H54 (cell line): ENCODE results near the gene HSPB1.
"Not testable (repeated sequence)": the region's sequence is repeated elsewhere in the genome, so short reads cannot be mapped to it uniquely, and the experiment has no call there.

Experiments used
- DNase-seq: peaks from one replicate; pipeline ENCODE4 v3.0.0; 2011; ENCODE audit warnings: low spot score, mixed read lengths; ENCODE audit not compliant: insufficient read length
- FAIRE-seq: peaks from 3 replicates; lab custom pipeline; 2011; peaks lifted over from hg19 to GRCh38; lab: Jason Lieb, UNC
- POLR2A ChIP-seq: IDR thresholded peaks from 2 replicates; pipeline ENCODE4 v1.6.1; 2011; ENCODE audit warnings: low read depth, mild to moderate bottlenecking, low read length

Gene HSPB1

DNA sequence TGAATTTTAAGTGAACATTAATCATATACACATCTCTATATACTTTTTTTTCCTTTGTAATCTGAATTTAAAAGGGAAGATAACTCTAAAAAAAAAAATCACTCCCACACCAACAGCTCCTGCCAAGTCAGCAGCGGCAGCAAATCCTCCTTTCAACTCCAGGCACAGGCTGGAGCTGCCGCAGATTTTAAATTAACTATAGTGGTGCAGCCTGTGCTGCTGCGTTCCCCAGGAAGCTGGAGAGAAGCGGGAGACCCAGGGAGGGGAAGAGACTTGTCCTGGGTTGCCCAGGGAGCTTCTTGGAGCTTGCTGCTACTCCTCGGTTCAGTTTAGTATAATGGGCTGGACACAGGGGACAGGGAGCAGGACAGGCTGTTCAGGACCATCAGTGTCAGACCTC lies 32.6 kb upstream of the HSPB1 start:
- FAIRE-seq: no peak
- no peak for TF ChIP-seq POLR2A
- DNase-seq: no peak

DNA sequence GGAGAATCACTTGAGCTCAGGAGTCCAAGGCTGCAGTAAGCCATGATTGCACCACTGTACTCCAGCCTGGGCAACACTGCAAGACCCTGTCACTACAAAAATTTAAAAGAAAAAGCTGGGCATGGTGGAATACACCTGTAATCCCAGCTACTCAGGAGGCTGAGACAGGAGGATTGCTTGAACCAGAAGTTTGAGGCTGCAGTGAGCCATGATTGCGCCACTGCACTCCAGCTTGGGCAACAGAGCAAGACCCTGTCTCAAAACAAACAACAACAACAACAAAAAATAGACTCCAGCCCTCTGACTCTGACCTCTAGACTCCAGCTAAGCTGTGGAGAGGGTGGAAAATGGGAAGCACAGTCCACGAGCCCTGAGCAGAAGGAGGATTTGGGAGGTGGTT lies 31.1 kb upstream of the HSPB1 start:
- not testable (repeated sequence) for DNase-seq, FAIRE-seq

DNA sequence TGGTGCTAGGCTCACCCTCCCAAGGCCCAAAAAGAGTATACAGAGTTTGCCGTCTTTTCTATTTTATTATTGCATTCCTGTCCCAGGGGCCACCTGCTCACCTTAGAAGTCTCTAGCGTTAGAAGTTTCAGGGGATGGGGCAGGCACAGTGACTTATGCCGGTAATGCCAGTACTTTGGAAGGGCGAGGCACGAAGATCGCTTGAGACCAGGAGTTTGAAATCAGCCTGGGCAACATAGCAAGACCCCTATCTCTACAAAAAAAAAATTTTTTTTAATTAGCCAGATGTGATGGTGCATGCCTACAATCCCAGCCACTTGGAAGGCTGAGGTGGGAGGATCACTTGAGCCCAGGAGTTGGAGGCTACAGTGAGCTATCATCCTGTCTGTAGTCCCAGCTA lies 30.3 kb upstream of the HSPB1 start:
- no peak for TF ChIP-seq POLR2A
- FAIRE-seq: no peak
- no peak for DNase-seq

DNA sequence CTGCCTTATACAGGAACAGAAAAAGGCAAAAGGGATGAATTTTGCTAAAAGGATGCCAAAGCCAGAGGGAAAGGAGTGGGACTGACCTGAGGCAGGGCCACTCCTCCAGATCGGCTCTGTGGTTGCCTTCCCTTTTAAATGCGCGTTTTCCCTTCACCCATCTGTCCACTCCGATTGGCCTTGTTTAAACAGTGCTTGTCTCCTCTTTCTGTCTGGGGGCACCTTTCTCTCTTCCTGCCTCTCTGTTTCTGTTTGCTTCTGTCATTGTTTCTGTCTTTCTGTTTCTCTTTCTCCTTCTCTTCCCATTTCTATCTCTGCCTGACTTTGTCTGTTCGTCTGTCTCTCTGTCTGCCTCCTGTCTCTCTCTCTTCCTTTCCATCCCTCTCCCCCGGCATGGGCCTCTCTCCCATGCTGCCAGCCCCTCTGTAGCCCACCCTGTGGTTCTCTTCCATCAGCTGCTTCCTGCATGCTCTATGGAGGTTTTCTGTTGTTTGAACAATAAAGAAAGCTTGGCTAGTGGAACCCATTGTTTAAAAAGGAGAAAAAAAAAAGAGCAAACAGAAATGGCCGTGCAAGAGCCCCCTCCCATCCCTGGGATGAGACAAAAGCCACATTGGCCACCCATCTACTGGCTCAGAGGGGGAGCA lies 29.5 kb upstream of the HSPB1 start:
- FAIRE-seq (no peak), DNase-seq (no peak)
- TF ChIP-seq POLR2A: no peak

DNA sequence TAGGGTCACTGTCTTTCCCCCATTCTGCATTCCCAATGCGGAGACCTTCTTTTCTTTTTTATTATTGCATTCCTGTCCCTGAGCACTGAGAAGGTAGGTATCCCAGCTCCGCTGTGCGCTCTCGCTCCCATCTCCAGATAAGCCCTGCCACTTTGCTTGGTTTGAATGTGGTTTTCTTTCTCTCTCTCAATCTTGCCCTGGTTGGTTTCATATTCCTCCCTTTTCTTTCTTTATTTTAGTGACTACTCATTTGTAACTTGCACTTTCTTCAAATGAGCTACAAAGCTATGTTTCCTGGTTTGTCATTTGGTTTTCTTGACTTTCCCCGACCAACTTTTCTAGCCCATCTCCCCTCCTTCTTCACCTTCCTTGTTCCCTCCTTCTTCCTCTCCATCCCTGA lies 29.0 kb upstream of the HSPB1 start:
- DNase-seq (no peak), FAIRE-seq (no peak)
- TF ChIP-seq POLR2A: no peak

DNA sequence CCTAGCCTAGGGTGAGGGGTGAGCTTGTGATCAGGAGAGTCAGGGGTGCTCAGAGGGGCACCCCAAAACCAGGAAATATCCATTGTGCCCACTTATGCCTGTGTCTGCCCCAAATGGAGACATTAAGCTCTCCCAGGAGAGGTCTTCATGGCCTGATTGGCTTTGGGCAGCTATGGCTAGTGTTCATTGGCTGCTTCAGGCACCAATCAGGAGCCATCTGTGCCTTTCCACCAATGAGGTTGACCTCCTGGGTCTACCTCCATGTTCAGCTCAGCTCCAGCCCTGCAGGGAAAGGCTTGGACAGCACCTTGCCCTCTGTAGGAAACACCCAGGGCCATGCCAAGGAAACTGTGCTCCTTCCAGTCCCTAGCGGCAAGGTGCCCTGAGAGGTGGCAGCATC lies 23.9 kb upstream of the HSPB1 start:
- FAIRE-seq: no peak
- no peak for TF ChIP-seq POLR2A
- DNase-seq: no peak

DNA sequence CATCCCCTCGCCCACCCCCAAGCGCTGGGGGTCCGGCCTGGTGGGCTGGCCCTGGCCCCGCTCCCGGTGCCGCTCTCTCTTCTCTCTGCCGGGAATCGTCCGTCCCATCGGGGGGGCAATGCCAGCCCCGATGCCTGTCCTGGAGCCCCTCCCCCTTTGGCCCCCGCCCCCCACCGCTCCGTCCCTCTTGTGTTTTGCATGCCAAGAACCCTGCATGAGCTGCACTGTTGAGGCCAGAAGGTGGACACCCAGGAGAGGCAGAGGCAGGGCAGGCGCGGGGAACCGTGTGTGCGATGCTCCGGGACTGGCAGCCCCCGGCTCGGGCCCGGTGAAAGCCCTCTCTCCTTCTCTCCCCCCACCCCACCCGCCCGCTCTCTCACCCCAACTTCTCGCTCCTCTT lies 22.1 kb upstream of the HSPB1 start:
- TF ChIP-seq POLR2A: no peak
- DNase-seq: no peak
- no peak for FAIRE-seq

DNA sequence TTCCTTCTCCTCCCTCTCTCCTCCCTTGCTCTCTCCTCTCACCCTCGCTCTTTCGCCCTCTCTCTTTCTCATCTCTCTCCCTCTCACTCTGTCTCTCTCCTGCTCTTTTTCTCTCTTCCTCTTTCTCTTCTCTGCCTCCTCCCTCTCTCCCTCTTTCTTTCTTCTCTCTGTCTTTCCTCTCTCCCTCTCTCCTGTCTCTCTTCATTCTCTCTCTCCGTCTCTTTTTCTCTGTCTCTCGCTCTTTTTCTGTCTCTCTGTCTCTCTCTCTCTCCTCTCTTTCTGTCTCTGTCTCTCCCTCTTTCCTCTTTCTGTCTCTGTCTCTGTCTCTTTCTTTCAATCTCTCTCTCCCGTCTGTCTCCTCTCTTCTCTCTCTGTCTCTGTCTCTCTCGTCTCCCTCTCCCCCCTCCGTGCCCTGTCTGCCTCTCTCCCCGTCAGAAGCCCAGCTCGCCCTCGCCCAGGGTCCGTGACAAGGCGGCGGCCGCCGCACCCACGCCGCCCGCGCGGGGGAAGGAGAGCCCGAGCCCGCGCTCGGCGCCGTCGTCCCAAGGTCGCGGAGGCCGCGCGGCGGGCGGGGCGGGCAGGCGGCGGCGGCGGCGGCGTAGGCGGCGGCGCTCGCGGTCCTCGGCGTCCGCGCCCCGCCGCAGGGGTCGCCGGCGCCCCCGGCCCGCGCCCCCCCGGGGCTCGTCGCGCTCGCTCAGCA lies 21.3 kb upstream of the HSPB1 start:
- DNase-seq (no peak), FAIRE-seq (no peak)
- no peak for TF ChIP-seq POLR2A

DNA sequence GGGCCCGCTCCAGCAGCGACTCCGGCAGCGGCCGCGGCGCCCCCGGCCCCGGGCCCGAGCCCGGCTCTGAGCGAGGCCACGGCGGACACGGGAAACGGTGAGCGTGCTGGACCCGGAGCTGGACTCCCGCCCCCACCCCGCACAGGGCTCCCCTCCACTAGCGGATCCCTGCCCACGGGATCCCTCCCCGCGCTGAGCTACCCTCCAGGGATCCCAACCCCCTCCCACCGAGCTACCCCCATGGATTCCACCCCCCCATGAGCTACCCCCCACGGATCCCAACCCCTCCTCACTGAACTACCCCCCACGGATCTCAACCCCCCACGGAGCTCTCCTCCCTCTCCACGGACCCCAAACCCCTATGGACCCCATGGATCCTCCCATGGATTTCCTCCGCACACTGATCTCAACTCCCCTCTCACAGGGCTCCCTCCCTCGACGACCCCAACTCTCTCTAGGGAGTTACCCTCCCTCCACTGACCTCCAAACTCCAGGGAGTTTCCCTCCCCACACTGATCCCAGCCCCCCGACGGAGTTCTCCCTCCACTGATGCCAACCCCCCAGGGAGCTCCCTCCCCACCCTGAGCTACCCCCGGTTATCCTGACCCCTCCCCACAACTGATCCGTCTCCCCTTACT lies 20.6 kb upstream of the HSPB1 start:
- DNase-seq (no peak), FAIRE-seq (no peak)
- TF ChIP-seq POLR2A: no peak

DNA sequence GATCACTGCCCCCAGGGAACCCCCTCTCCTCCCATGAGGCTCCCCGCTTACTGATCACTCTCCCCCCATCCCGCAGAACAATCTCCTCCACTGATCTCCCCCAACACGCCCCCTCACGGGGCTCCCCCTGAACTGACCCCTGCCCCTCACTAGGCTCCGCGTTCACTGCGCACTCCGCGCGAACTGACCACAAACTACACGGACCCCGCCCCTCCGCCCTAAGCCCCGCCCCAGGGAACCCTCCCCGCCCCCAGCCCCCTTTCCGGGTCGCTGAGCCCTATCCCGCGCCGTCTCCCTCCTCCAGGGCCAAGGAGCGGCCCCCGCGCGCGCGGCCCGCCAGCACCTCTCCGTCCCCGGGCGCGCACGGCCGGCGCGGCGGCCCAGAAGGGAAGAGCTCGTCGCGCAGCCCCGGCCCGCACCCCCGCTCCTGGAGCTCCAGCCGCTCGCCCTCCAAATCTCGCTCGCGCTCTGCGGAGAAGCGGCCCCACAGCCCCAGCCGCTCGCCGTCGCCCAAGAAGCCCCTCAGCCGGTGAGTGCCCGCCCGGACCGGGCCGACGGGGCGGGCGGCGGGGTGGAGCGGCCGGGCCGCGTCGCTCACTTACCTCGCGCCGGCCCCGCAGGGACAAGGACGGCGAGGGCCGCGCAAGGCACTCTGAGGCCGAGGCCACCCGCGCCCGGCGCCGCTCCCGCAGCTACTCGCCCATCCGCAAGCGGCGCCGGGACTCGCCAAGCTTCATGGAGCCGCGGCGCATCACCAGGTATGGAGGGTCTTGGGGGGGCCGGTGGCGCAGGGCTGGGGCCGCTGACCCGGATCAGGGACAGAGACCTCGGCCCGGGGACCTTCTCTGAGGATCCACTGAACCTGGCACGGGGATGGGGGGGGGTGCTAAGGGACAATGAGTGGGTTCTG lies 19.9 kb upstream of the HSPB1 start:
- TF ChIP-seq POLR2A: no peak
- DNase-seq: no peak
- no peak for FAIRE-seq

DNA sequence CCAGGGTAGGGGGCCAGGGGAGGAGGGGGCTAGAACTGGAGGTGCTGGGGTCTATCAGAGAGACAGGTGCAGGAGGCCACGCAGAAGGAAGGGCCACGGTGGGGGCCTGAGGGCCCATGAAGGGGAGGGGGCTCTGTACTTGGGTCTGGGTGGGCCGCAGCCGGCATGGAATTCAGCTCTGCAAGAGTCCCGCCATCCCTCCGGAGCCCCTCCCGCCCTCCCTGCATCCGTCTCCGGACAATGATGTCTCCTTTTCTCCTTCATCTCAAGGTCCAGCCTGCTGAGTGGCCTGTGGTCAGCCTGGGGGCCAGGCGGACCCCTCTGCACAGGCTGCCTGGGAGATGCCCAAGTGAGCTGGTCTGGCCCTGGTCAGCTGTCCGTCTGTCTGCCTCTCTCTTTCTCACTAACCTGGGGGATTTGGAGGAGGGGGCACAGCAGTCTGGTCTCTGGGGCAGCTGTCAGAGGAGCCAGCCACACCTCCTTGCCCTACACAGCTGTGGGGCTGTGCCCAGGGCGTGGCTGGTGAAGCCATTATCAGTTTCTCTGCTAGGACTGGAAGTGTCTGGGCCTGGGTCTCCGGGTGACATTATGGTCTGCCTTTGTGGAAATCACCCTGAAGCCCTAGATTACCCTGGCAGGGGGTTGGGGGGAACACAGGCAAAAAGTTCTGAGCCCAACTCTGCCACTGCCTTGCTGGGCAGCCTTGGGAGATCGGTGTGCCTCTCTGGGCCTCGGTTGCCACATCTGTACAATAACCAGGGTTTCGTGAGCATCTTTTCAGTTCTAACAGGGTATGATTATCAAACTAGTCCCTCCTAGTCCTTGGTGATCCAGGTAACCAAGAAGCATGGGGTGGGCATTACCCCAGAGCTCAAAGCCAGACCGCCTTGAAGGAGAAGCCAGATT lies 19.0 kb upstream of the HSPB1 start:
- TF ChIP-seq POLR2A: no peak
- no peak for DNase-seq
- FAIRE-seq: no peak

DNA sequence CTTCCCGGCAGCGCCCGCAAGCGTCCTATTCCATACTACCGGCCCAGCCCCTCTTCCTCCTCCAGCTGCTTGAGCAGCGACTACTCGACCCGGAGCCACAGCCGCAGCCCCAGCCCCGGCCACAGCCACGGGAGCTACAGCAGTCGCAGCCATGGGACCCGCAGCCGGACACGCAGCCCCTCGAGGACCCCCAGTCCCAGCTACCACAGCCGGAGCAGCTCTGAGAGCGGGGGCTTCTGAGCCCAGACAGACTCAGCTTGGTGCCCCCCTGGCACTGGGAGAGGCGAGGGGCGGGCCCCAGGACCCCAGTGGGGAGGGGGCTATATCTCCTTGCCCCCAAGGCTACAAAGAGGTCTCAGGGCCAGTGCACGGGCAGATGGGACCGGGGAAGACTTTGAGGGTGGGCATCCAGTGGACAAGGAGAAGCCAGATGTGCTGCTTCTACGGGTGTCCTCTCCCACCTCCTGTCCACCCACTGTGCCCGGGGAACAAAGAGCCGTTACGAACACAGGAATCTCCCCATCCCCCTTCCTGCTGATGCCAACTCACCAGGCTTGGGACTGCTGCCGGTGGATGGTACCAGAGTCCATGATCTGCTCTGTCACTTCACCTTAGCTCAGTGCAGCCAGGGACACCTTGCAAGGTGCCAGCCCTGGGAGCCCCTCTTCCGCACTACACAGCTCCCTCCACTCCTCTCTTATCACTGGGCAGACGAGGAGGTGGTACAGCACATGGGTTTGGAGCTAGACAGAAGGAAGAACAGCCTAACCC lies 16.7 kb upstream of the HSPB1 start:
- FAIRE-seq (no peak), DNase-seq (no peak)
- TF ChIP-seq POLR2A: no peak
